ENCODE measurements around the gene SMG9.

The SMG9 gene

GRCh38 chr19:43729919-43730318 is 24.8 kb downstream of the SMG9 start:
- H3K27me3 ChIP-seq (replicated peaks; ENCODE audit: insufficient read depth, low read length), result no peaks in the 10 kb centered on the region
- no peaks in the 10 kb centered on the region for H3F3A ChIP-seq (ENCODE audit: insufficient read depth, low read length)
- DNase-seq, result no peak
- no peak overlapping the region for H3K27ac ChIP-seq (ENCODE audit: low read length)
- H4K20me1 ChIP-seq (ENCODE audit: insufficient read depth, low read length), result no peaks in the 10 kb centered on the region
- H3K9ac ChIP-seq (ENCODE audit: low read length), result no peak overlapping the region
- H3K9me2 ChIP-seq (replicated peaks; ENCODE audit: insufficient read depth, low read length), result no peaks in the 10 kb centered on the region
- H3K79me2 ChIP-seq (ENCODE audit: low read length), result no peaks in the 10 kb centered on the region
- H3K4me3 ChIP-seq (ENCODE audit: low read length), result no peak overlapping the region
- H2AFZ ChIP-seq (ENCODE audit: low read length), result no peak overlapping the region
- no peaks in the 10 kb centered on the region for H3K4me1 ChIP-seq (ENCODE audit: low read length)
- H3K4me2 ChIP-seq (ENCODE audit: low read depth, low read length), result no peak overlapping the region
- H3K36me3 ChIP-seq (replicated peaks; ENCODE audit: insufficient read depth, low read length), result no peaks in the 10 kb centered on the region; the same call in none of the 2 replicates
- no peaks in the 10 kb centered on the region for H3K9me3 ChIP-seq (replicated peaks; ENCODE audit: insufficient read depth, low read length)
- TF ChIP-seq EZH2phosphoT487 (IDR thresholded peaks at IDR 0.05; ENCODE audit: low read length) (no peak), EZH2 (optimal IDR thresholded peaks at IDR 0.05; ENCODE audit: low read depth, low read length) (no peak), CTCF (IDR thresholded peaks at IDR 0.05; ENCODE audit: low read length) (no peak)

GRCh38 chr19:43727593-43727853 is 27.2 kb downstream of the SMG9 start:
- Histone ChIP-seq H3K4me3 (ENCODE audit: low read length) (no peak overlapping the region), H4K20me1 (ENCODE audit: insufficient read depth, low read length) (no peaks in the 10 kb centered on the region), H3F3A (ENCODE audit: insufficient read depth, low read length) (no peaks in the 10 kb centered on the region), H3K9ac (ENCODE audit: low read length) (no peak overlapping the region), H3K79me2 (ENCODE audit: low read length) (no peaks in the 10 kb centered on the region), H3K4me1 (ENCODE audit: low read length) (no peaks in the 10 kb centered on the region), H3K4me2 (ENCODE audit: low read depth, low read length) (no peak overlapping the region), H3K9me3 (replicated peaks; ENCODE audit: insufficient read depth, low read length) (no peaks in the 10 kb centered on the region), H3K27me3 (replicated peaks; ENCODE audit: insufficient read depth, low read length) (no peaks in the 10 kb centered on the region), H2AFZ (ENCODE audit: low read length) (no peak overlapping the region), H3K9me2 (replicated peaks; ENCODE audit: insufficient read depth, low read length) (no peaks in the 10 kb centered on the region), H3K36me3 (replicated peaks; ENCODE audit: insufficient read depth, low read length) (no peaks in the 10 kb centered on the region; the same call in none of the 2 replicates), H3K27ac (ENCODE audit: low read length) (no peak overlapping the region)
- DNase-seq, result no peak
- TF ChIP-seq EZH2 (optimal IDR thresholded peaks at IDR 0.05; ENCODE audit: low read depth, low read length) (no peak), CTCF (IDR thresholded peaks at IDR 0.05; ENCODE audit: low read length) (no peak), EZH2phosphoT487 (IDR thresholded peaks at IDR 0.05; ENCODE audit: low read length) (no peak)

GRCh38 chr19:43726736-43727592 is 27.8 kb downstream of the SMG9 start:
- Histone ChIP-seq H3K9ac (ENCODE audit: low read length) (no peak overlapping the region), H2AFZ (ENCODE audit: low read length) (no peak overlapping the region), H3K27me3 (replicated peaks; ENCODE audit: insufficient read depth, low read length) (no peaks in the 10 kb centered on the region), H3K9me3 (replicated peaks; ENCODE audit: insufficient read depth, low read length) (no peaks in the 10 kb centered on the region), H3F3A (ENCODE audit: insufficient read depth, low read length) (no peaks in the 10 kb centered on the region), H3K4me3 (ENCODE audit: low read length) (no peak overlapping the region), H3K4me2 (ENCODE audit: low read depth, low read length) (no peak overlapping the region), H3K4me1 (ENCODE audit: low read length) (no peaks in the 10 kb centered on the region), H3K27ac (ENCODE audit: low read length) (no peak overlapping the region), H3K36me3 (replicated peaks; ENCODE audit: insufficient read depth, low read length) (no peaks in the 10 kb centered on the region; the same call in none of the 2 replicates), H3K9me2 (replicated peaks; ENCODE audit: insufficient read depth, low read length) (no peaks in the 10 kb centered on the region), H4K20me1 (ENCODE audit: insufficient read depth, low read length) (no peaks in the 10 kb centered on the region), H3K79me2 (ENCODE audit: low read length) (no peaks in the 10 kb centered on the region)
- TF ChIP-seq EZH2phosphoT487 (IDR thresholded peaks at IDR 0.05; ENCODE audit: low read length) (no peak), EZH2 (optimal IDR thresholded peaks at IDR 0.05; ENCODE audit: low read depth, low read length) (no peak), CTCF (IDR thresholded peaks at IDR 0.05; ENCODE audit: low read length) (no peak)
- no peak for DNase-seq

All from MM.1S (cell line).